Peyer's patch (tissue), 4 donors: ENCODE data around the gene RBBP8NL.

Source experiments
- POLR2A ChIP-seq, 2 donors: fragments of 450-650 bp; IDR thresholded peaks; one replicate each; pipeline ENCODE4 v1.5.1; 2017; ENCODE audit warnings: antibody characterized with exemption in 2 of 2, mild to moderate bottlenecking in 2 of 2, moderate library complexity in 2 of 2
- TF ChIP-seq, protein P1 (sequence below), 6 experiments: fragments of 450-650 bp in 4 of 6; fragments of 200-600 bp in 2 of 6; sonication (generic) in 1 of 6; IDR thresholded peaks; one replicate each; pipeline ENCODE4 v1.5.1; 2017 to 2019; ENCODE audit warnings: antibody characterized with exemption in 6 of 6, mild to moderate bottlenecking in 3 of 6, moderate library complexity in 1 of 6

DNA sequence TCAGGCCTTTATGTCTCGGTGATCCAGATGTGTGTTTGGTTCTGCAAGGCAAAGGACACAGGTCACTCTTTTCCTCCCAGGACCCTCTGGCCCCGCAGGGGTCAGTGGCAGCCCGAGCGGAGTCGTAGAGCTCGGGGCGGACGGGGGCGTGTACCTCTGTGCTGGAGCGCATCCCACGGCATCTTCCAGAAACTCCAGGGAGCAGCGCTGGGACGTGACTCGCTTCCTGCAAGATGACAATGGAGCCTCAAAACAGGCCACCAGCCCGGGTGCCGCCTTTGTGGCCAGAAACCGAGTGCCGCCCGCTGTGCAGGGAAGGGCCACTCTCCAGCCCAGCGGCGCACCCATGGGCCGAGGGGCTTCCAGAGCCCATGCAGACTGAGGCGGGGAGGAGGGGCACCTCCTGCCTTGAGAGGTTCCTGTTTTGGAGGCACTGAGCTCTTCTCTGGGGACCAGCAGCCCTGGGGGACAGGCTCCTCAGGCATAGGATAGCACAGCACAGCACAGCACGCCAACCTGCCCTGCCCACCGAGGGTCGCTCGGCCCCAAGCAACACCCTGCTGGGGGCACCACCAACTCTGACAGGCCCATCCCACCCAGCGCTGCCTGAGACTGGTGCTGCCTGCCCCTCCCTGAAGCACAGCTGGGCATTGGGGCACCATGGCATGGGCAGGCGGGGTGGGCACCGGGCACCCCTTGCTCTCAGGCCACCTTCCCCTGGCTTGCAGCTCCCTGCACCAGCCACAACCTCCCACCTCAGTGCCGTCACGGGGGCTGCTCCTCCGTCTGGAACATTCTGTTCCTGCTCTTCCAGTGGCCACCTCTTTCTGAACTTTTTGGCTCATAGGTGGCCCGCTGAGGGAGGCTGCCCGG, 30.7 kb downstream of the RBBP8NL start:
- TF ChIP-seq, protein P1, sequence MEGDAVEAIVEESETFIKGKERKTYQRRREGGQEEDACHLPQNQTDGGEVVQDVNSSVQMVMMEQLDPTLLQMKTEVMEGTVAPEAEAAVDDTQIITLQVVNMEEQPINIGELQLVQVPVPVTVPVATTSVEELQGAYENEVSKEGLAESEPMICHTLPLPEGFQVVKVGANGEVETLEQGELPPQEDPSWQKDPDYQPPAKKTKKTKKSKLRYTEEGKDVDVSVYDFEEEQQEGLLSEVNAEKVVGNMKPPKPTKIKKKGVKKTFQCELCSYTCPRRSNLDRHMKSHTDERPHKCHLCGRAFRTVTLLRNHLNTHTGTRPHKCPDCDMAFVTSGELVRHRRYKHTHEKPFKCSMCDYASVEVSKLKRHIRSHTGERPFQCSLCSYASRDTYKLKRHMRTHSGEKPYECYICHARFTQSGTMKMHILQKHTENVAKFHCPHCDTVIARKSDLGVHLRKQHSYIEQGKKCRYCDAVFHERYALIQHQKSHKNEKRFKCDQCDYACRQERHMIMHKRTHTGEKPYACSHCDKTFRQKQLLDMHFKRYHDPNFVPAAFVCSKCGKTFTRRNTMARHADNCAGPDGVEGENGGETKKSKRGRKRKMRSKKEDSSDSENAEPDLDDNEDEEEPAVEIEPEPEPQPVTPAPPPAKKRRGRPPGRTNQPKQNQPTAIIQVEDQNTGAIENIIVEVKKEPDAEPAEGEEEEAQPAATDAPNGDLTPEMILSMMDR (IDR thresholded peaks at IDR 0.05) = no peak
- no peak for TF ChIP-seq POLR2A (IDR thresholded peaks at IDR 0.05)
